ENCODE data around the gene DENND1B.

GRCh38 chr1:197496722-197497121, 278.6 kb downstream of the DENND1B start:
- TF ChIP-seq, protein P1, sequence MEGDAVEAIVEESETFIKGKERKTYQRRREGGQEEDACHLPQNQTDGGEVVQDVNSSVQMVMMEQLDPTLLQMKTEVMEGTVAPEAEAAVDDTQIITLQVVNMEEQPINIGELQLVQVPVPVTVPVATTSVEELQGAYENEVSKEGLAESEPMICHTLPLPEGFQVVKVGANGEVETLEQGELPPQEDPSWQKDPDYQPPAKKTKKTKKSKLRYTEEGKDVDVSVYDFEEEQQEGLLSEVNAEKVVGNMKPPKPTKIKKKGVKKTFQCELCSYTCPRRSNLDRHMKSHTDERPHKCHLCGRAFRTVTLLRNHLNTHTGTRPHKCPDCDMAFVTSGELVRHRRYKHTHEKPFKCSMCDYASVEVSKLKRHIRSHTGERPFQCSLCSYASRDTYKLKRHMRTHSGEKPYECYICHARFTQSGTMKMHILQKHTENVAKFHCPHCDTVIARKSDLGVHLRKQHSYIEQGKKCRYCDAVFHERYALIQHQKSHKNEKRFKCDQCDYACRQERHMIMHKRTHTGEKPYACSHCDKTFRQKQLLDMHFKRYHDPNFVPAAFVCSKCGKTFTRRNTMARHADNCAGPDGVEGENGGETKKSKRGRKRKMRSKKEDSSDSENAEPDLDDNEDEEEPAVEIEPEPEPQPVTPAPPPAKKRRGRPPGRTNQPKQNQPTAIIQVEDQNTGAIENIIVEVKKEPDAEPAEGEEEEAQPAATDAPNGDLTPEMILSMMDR (IDR thresholded peaks at IDR 0.05), result no peak
- no peak for TF ChIP-seq EZH2 (IDR thresholded peaks at IDR 0.05; ENCODE audit: borderline replicate concordance, insufficient read depth, low read depth, low read length, poor library complexity, severe bottlenecking)
